ENCODE data around the gene NXN. TPM values are rescaled to one million over a fixed set of nuclear protein-coding genes. Genes with fewer than 3 reads are reported as not detected.

NXN gene
- polyA plus RNA-seq, 3 donors, result not detected

DNA sequence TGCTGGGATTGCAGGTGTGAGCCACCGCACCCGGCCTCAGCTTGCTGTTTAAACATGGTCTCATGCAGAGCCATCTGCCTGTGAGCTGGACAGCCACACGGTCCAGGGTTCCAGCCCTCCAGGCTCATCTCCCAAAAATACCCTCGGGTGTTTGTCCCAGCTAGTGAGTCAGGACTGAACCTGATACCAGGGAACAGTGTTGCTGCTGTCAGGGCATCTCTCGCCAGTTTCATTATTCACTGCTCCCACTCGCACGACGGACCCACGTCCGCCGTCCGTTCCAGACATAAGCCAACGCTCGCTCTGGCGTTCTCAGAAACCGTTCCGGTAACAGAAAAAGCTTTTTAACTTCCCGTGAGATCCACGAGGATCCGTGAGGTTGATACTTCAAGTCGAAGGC lies 77.6 kb downstream of the NXN start:
- TF ChIP-seq, protein P1, sequence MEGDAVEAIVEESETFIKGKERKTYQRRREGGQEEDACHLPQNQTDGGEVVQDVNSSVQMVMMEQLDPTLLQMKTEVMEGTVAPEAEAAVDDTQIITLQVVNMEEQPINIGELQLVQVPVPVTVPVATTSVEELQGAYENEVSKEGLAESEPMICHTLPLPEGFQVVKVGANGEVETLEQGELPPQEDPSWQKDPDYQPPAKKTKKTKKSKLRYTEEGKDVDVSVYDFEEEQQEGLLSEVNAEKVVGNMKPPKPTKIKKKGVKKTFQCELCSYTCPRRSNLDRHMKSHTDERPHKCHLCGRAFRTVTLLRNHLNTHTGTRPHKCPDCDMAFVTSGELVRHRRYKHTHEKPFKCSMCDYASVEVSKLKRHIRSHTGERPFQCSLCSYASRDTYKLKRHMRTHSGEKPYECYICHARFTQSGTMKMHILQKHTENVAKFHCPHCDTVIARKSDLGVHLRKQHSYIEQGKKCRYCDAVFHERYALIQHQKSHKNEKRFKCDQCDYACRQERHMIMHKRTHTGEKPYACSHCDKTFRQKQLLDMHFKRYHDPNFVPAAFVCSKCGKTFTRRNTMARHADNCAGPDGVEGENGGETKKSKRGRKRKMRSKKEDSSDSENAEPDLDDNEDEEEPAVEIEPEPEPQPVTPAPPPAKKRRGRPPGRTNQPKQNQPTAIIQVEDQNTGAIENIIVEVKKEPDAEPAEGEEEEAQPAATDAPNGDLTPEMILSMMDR (IDR thresholded peaks at IDR 0.05), result no peak
- Histone ChIP-seq H3K79me2 (ENCODE audit: insufficient read depth, low read length) (no peaks in the 10 kb centered on the region), H3K4me3 (replicated peaks in 1 of 3; ENCODE audit: low read depth in 2 of 3, low read length in 3 of 3) (no peak overlapping the region), H3K4me1 (ENCODE audit: control insufficient read depth in 1 of 2, insufficient read depth in 2 of 2, low read length in 2 of 2) (peaks cover 13 to 16% of the 10 kb centered on the region in 2 donors), H3K9me3 (replicated peaks in 1 of 2; ENCODE audit: control insufficient read depth in 1 of 2, insufficient read depth in 1 of 2, low read length in 2 of 2) (no peaks in the 10 kb centered on the region), H3K27ac (ENCODE audit: low read depth in 1 of 2, low read length in 2 of 2) (no peak overlapping the region), H4K20me1 (ENCODE audit: insufficient read depth, low read length) (no peaks in the 10 kb centered on the region), H3K4me2 (replicated peaks; ENCODE audit: extremely low read depth, low read length, poor library complexity, severe bottlenecking) (no peak overlapping the region), H3K36me3 (replicated peaks in 1 of 2; ENCODE audit: control insufficient read depth in 1 of 2, insufficient read depth in 2 of 2, low read length in 2 of 2) (no peaks in the 10 kb centered on the region), H3K27me3 (ENCODE audit: control insufficient read depth in 2 of 2, insufficient read depth in 2 of 2, low read length in 2 of 2) (peaks cover 6 to 41% of the 10 kb centered on the region in 2 donors), H2AFZ (ENCODE audit: insufficient read depth, low read depth, low read length, poor library complexity, severe bottlenecking) (no peak overlapping the region), H3K9ac (ENCODE audit: insufficient read depth, low read length, poor library complexity, severe bottlenecking) (no peak overlapping the region)
- Mint-ChIP-seq H3K27ac (no peak overlapping the region), H3K4me1 (peaks cover 24% of the 10 kb centered on the region), H3K27me3 (ENCODE audit: low read depth in 3 of 3) (peaks cover 47 to 80% (median 69%) of the 10 kb centered on the region in 3 donors), H3K9me3 (peaks cover 0 to 17% (median 1%) of the 10 kb centered on the region in 7 donors), H3K4me3 (peak overlapping the region in 1 of 2 donors; percentile 35), H3K36me3 (no peaks in the 10 kb centered on the region)
- no peak for DNase-seq
- 90% methylated on average over 21 of the region's 21 CpGs for WGBS (ENCODE audit: insufficient coverage)
- intact Hi-C loops (cut with micrococcal nuclease), result no loop called here

DNA sequence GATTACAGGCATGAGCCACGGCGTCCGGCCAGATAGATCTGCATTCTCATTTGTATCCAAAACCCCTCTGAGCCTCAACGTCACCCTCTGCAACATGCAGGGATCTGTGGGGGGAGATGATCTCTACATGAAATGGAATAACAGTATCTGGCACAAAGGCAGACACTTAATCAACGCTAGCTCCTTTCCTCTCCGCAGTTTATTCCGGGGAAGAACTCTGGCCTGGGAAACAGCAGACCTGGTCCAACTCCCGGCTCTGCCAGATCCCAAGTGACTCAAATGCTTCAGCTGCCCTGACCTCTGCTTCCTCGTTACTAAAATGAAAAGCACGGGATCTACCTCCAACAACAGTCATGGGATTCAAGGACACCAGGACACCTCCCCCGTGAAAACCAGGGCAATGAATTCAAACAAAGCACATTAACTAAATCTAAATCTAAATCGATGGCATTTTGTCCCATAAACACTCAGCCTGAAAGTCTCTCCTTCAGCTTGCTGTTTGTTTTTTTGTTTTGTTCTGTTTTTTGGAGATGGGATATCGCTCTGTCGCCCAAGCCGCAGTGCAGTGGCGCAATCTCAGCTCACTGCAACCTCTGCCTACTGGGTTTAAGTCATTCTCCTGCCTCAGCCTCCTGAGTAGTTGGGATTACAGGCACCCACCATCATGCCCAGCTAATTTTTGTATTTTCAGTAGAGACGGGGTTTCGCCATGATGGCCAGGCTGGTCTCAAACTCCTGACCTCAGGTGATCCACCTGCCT lies 78.2 kb downstream of the NXN start:
- TF ChIP-seq, protein P1 (IDR thresholded peaks at IDR 0.05), result no peak
- WGBS (ENCODE audit: insufficient coverage), result 85% methylated on average over 12 of the region's 18 CpGs

More for the DNA sequence above, 78.2 kb downstream of the NXN start:
- H3K27me3 ChIP-seq (ENCODE audit: control insufficient read depth in 2 of 2, insufficient read depth in 2 of 2, low read length in 2 of 2), result peaks cover 6 to 40% of the 10 kb centered on the region in 2 donors
- Mint-ChIP-seq H3K27me3 (ENCODE audit: low read depth in 3 of 3) (peaks cover 47 to 80% (median 69%) of the 10 kb centered on the region in 3 donors), H3K4me3 (no peak overlapping the region), H3K9me3 (peaks cover 0 to 23% (median 7%) of the 10 kb centered on the region in 7 donors), H3K27ac (no peak overlapping the region), H3K4me1 (peaks cover 26% of the 10 kb centered on the region), H3K36me3 (no peaks in the 10 kb centered on the region)
- H3K9ac ChIP-seq (ENCODE audit: insufficient read depth, low read length, poor library complexity, severe bottlenecking), result no peak overlapping the region
- DNase-seq, result no peak
- no peak overlapping the region for H3K4me3 ChIP-seq (replicated peaks in 1 of 3; ENCODE audit: low read depth in 2 of 3, low read length in 3 of 3)
- intact Hi-C loops (cut with micrococcal nuclease), result no loop called here
- H3K36me3 ChIP-seq (replicated peaks in 1 of 2; ENCODE audit: control insufficient read depth in 1 of 2, insufficient read depth in 2 of 2, low read length in 2 of 2), result no peaks in the 10 kb centered on the region
- H3K4me1 ChIP-seq (ENCODE audit: control insufficient read depth in 1 of 2, insufficient read depth in 2 of 2, low read length in 2 of 2), result peaks cover 19 to 20% of the 10 kb centered on the region in 2 donors
- no peaks in the 10 kb centered on the region for H3K79me2 ChIP-seq (ENCODE audit: insufficient read depth, low read length)
- no peaks in the 10 kb centered on the region for H4K20me1 ChIP-seq (ENCODE audit: insufficient read depth, low read length)
- no peak overlapping the region for H3K4me2 ChIP-seq (replicated peaks; ENCODE audit: extremely low read depth, low read length, poor library complexity, severe bottlenecking)
- no peaks in the 10 kb centered on the region for H3K9me3 ChIP-seq (replicated peaks in 1 of 2; ENCODE audit: control insufficient read depth in 1 of 2, insufficient read depth in 1 of 2, low read length in 2 of 2)
- no peak overlapping the region for H3K27ac ChIP-seq (ENCODE audit: low read depth in 1 of 2, low read length in 2 of 2)
- no peak overlapping the region for H2AFZ ChIP-seq (ENCODE audit: insufficient read depth, low read depth, low read length, poor library complexity, severe bottlenecking)
